Upper lobe of right lung (tissue), 1 donor: ENCODE results near the gene NRXN3. TPM values are rescaled to one million over a fixed set of nuclear protein-coding genes. Genes with fewer than 3 reads are reported as not detected.

Experiments used
- ATAC-seq: fragments of 200-7000 bp; cut with Tn5 transposase; one replicate; pipeline ENCODE4 v1.9.1; 2020; ENCODE audit warnings: mild to moderate bottlenecking, moderate library complexity
- DNase-seq: peaks from one replicate; pipeline ENCODE4 v3.0.0-alpha.2; 2020
- H3K27ac ChIP-seq: fragments of 200-600 bp; one replicate; pipeline ENCODE4 v1.8.0; 2022
- H3K27me3 ChIP-seq: fragments of 200-600 bp; one replicate; pipeline ENCODE4 v1.8.0; 2022; ENCODE audit warnings: mild to moderate bottlenecking
- H3K36me3 ChIP-seq: fragments of 200-600 bp; one replicate; pipeline ENCODE4 v1.8.0; 2022
- H3K4me1 ChIP-seq: fragments of 200-600 bp; one replicate; pipeline ENCODE4 v1.8.0; 2022
- H3K4me3 ChIP-seq: fragments of 200-600 bp; one replicate; pipeline ENCODE4 v1.8.0; 2022; ENCODE audit warnings: mild to moderate bottlenecking
- H3K9me3 ChIP-seq: fragments of 200-600 bp; one replicate; pipeline ENCODE4 v1.8.0; 2022
- intact Hi-C: fragments of 100-400 bp; cut with DNase I; formaldehyde crosslinking; loops from one replicate; pipeline ENCODE4 v1.11.0; 2022
- total RNA-seq: library from RNA; stranded (reverse); fragmentation: NEBNext Ultra II Directional; extraction: Animal tissue kit (Norgen Biotek cat#: 25700); gene quantifications from one replicate; pipeline ENCODE4 v1.2.1, GENCODE V29; 2021
- TF ChIP-seq, protein P1 (sequence below): fragments of 200-600 bp; IDR thresholded peaks from one replicate; pipeline ENCODE4 v1.8.0; 2022; ENCODE audit warnings: antibody characterized with exemption
- donor health status: DM: no; HTN: yes; CAD: no; lungs with severe emphysema.

Gene NRXN3
- total RNA-seq, 1 donor from 2014 or later: 10.0 TPM

DNA sequence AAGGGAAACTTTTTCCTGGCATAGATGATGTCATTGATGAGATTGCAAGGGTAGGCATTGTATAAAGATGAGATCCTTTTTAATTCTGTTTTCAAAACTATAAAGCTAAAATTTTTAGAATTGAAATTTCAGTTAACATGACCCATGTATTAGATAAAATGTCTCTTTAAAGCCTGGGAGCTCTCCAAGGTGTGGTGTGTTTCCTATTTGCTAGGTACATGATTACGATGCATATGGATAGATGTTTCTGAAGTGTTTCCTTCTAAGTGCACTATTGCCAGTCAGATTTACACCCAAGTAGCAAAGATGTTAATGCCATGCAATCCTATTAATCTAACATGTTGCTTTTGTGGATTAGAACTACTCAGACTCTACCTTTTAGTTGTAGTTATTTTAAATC lies 1206.4 kb downstream of the NRXN3 start:
- Histone ChIP-seq H3K27me3 (no peaks in the 10 kb centered on the region), H3K27ac (no peak overlapping the region), H3K4me3 (no peak overlapping the region), H3K4me1 (no peaks in the 10 kb centered on the region), H3K9me3 (no peaks in the 10 kb centered on the region), H3K36me3 (no peaks in the 10 kb centered on the region)
- ATAC-seq: no peak
- no peak for DNase-seq
- intact Hi-C loops: no loop called here
- TF ChIP-seq, protein P1, sequence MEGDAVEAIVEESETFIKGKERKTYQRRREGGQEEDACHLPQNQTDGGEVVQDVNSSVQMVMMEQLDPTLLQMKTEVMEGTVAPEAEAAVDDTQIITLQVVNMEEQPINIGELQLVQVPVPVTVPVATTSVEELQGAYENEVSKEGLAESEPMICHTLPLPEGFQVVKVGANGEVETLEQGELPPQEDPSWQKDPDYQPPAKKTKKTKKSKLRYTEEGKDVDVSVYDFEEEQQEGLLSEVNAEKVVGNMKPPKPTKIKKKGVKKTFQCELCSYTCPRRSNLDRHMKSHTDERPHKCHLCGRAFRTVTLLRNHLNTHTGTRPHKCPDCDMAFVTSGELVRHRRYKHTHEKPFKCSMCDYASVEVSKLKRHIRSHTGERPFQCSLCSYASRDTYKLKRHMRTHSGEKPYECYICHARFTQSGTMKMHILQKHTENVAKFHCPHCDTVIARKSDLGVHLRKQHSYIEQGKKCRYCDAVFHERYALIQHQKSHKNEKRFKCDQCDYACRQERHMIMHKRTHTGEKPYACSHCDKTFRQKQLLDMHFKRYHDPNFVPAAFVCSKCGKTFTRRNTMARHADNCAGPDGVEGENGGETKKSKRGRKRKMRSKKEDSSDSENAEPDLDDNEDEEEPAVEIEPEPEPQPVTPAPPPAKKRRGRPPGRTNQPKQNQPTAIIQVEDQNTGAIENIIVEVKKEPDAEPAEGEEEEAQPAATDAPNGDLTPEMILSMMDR: no peak

DNA sequence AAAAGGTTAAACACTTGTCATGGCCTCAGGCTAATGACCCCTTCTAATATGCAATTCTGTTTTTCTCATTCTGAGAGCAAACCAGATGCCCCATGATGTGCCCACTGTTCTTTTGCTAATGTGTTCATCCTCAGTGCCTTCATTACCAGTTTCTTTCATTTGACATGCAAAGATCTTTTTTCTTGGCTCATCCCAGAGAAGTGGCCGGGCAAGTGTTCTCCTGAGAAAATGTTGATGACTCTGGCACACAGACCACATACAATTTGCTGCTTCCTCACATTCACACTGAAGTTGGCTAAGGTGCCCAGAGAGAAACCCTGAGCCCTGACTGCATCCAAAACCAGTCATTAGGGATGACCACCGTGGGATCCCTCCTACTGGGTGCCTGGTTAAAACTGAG lies 1207.8 kb downstream of the NRXN3 start:
- ATAC-seq: no peak
- TF ChIP-seq, protein P1: no peak

DNA sequence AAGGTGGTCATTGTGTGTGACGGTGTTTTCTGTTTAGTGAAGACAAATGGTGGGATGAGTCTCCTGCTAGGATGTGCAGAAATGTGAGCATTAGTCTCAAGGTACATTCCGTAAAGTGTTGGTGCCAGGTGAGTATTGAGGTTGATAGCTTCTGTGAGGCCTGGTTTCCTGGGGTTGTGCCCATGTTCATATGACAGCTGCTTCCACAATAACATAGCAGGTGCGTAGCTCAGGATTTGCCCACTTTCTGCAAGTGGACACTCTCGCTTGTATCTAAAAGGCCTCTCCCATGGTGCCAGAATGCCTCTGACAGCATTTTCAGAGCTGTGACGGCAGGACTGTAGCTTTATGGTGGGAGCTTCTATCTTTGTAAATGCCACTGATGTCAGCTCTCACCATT lies 1209.1 kb downstream of the NRXN3 start:
- DNase-seq: no peak
- Histone ChIP-seq H3K9me3 (no peaks in the 10 kb centered on the region), H3K36me3 (no peaks in the 10 kb centered on the region), H3K4me1 (no peaks in the 10 kb centered on the region), H3K4me3 (no peak overlapping the region), H3K27ac (no peak overlapping the region), H3K27me3 (no peaks in the 10 kb centered on the region)
- intact Hi-C loops: no loop called here
- no peak for ATAC-seq
- TF ChIP-seq, protein P1: no peak

More for the DNA sequence above, 1207.8 kb downstream of the NRXN3 start:
- intact Hi-C loops: no loop called here
- Histone ChIP-seq H3K9me3 (no peaks in the 10 kb centered on the region), H3K36me3 (no peaks in the 10 kb centered on the region), H3K27ac (no peak overlapping the region), H3K4me1 (no peaks in the 10 kb centered on the region), H3K27me3 (no peaks in the 10 kb centered on the region), H3K4me3 (no peak overlapping the region)
- DNase-seq: no peak

DNA sequence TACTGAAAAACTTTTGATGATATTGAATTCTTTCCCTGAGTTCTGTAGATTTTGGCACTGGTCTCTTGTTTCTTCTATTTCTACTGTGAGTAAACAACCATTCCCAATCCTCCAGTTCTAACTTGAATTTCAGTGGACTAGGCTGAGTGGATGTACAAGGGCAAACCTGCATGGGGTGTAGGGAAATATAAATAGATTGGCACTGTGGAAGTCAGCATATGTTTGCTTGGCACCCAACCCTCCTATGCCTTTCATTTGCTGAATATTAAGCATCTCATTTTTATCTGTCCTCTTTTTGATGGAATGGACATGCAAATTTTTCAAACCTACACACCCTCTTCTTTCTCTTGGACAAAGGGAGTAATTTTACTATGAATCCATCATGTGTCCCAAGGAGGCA lies 1212.9 kb downstream of the NRXN3 start:
- ATAC-seq (no peak), DNase-seq (no peak)
- no peak overlapping the region for H3K4me3 ChIP-seq
- no peaks in the 10 kb centered on the region for H3K36me3 ChIP-seq
- intact Hi-C loops: no loop called here
- H3K27me3 ChIP-seq: no peaks in the 10 kb centered on the region
- no peak overlapping the region for H3K27ac ChIP-seq
- no peaks in the 10 kb centered on the region for H3K9me3 ChIP-seq
- no peaks in the 10 kb centered on the region for H3K4me1 ChIP-seq
- TF ChIP-seq, protein P1: no peak

DNA sequence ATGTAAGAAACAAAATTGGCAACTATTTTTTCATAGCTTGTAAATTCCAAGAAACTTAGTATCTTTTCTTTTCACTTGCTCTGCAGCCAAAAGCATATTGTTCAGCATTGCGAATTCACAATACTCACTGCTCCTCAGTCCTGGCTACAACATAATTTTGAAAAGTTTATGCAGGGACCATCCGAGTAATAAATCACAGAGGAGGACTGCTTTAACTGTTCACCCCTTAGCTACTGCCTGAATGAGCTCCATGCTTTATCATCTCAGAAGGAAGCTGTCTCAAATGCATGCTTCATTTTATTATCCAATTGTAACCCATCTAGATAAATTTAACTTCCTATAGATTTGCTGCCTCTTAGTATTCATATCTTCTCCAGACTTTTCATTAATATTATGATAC lies 1213.3 kb downstream of the NRXN3 start:
- Histone ChIP-seq H3K36me3 (no peaks in the 10 kb centered on the region), H3K27ac (no peak overlapping the region), H3K4me3 (no peak overlapping the region), H3K9me3 (no peaks in the 10 kb centered on the region), H3K4me1 (no peaks in the 10 kb centered on the region), H3K27me3 (no peaks in the 10 kb centered on the region)
- intact Hi-C loops: no loop called here
- DNase-seq (no peak), ATAC-seq (no peak)
- TF ChIP-seq, protein P1: no peak

DNA sequence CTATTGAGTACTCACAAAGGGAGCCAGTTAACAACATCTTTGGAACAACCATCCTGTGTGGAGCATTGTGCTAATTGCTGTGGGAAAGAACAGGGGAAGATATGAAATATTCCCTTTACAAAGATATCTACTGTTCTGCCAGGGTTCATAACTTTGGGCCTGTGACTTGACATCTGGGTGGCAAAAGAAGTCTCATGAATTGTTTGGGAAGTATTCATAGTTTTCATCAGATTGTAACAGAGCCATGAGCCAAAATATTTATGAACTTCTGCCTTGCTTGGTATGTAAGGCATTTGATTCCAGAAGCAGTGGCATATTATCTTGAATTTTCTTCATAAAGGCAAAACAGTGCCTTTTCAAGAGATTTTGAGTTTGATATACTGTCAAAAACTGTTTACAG lies 1224.9 kb downstream of the NRXN3 start:
- H3K9me3 ChIP-seq: no peaks in the 10 kb centered on the region
- no peaks in the 10 kb centered on the region for H3K36me3 ChIP-seq
- intact Hi-C loops: no loop called here
- no peak overlapping the region for H3K4me3 ChIP-seq
- no peak for ATAC-seq
- no peak for DNase-seq
- H3K27ac ChIP-seq: no peak overlapping the region
- no peaks in the 10 kb centered on the region for H3K4me1 ChIP-seq
- TF ChIP-seq, protein P1: no peak
- H3K27me3 ChIP-seq: no peaks in the 10 kb centered on the region
